ENCODE data around the gene CDO1. TPM values are rescaled to one million over a fixed set of nuclear protein-coding genes. Genes with fewer than 3 reads are reported as not detected.

Gene CDO1
- total RNA-seq, result under 1 TPM; 0.42 to 0.50 TPM

DNA sequence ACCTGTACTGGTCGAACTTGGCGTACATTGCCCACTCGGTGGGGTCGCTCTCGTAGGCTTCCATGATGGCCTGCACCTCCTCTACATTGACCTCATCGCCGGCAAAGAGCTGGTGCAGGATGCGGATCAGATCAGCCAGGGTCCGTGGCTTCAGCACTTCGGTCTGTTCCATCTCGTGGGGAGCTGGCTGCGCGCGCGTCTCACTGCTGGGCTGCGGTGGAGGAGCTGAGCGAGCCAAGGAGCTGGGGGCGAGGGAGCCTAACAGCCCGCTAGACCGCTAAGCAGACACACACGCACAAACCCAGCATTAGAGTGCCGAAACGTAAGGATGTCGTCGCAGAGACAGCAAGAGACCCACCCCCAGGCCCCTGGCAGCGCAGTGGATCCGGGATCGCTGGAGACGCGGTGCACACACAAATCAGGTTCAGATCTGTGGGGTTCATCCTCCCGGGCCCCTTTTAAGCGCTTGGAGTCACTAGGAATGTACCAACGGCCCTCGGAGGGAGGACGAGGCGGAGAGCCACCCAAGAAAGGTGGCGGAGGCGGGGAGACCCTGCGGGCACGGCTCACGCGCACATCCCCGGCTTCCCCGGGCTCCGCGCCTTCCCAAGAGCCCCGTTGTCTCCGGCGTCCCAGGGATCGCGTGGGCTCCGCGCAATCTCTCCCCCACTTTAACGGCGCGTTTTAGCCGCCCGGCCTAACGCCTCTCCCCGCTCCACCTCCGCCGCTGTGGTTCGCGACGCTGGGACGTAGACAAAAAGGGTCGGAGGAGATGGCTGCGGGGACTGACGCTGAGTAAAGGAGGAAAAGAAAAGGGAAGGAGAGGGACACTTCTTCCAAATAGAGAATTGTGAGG lies at the start of gene CDO1:
TSS of gene CDO1 (minus strand) at position 434 of the 856 bp plus-strand sequence. CDS start at position 172, 262 bp downstream.
- peak within 1 kb of the TSS; percentile 81 to 87 for H3K4me3 Mint-ChIP-seq
- H3K4me1 Mint-ChIP-seq (ENCODE audit: low read depth), result peaks cover 23% of the 10 kb centered on the region
- DNase-seq, result peak; percentile 32 to 55
- H3K36me3 Mint-ChIP-seq (ENCODE audit: insufficient read depth in 2 of 2), result no peaks in the 10 kb centered on the region
- H3K9me3 Mint-ChIP-seq, result no peaks in the 10 kb centered on the region
- no peak within 1 kb of the TSS for H3K27ac Mint-ChIP-seq
- H3K27me3 Mint-ChIP-seq (ENCODE audit: low read depth), result peaks cover 85% of the 10 kb centered on the region
- peak; percentile 72 to 73 for ATAC-seq (replicated peaks in 1 of 2)

DNA sequence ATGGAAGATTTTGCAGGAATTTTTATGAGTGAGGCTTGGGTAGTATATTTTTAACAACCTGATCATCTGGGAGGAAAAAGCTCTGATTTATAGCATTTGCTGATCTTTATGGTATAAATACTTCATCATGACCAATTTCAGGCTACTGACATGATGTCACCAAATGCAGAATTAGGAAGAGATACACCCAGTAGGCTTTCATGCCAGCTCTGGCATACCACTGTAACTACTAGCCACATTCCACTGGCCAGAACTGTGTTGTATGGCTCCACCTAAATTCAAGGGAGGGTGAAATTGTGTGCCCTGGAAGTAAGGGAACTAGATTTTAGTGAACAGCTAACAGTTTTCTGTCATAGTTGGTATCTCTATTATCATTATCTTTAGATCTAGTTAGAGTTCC lies 42.9 kb upstream of the CDO1 start:
- DNase-seq (no peak), ATAC-seq (replicated peaks in 1 of 2) (no peak)
- H3K4me1 Mint-ChIP-seq (ENCODE audit: low read depth), result peaks cover 25% of the 10 kb centered on the region
- H3K27ac Mint-ChIP-seq, result no peak overlapping the region
- peaks cover 0 to 2% of the 10 kb centered on the region in 2 donors for H3K9me3 Mint-ChIP-seq
- peaks cover 2% of the 10 kb centered on the region in 2 donors for H3K36me3 Mint-ChIP-seq (ENCODE audit: insufficient read depth in 2 of 2)
- H3K27me3 Mint-ChIP-seq (ENCODE audit: low read depth), result no peaks in the 10 kb centered on the region
- no peak overlapping the region for H3K4me3 Mint-ChIP-seq

DNA sequence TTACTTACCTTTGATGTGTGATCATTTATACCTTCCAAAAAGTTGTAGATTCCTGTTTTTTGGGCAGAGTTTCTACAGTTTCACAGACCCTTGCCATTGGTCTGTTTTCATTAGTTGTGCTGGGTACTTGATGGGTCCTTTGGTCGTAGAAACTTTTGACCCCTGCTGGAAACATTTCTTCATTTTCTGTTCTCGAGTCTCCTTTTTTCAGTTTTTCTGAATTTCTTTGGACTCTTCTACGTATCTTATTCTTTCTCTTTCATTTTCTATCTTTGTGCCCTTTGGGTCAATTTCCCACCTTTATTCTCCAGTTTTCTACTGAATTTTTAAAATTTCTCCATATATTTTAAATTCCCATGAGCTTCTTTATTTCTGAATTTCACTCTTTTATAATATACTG lies 41.9 kb upstream of the CDO1 start:
- DNase-seq, result no peak
- Mint-ChIP-seq H3K9me3 (peaks cover 2 to 7% of the 10 kb centered on the region in 2 donors), H3K27me3 (ENCODE audit: low read depth) (no peaks in the 10 kb centered on the region), H3K4me3 (peak overlapping the region; percentile 25 to 68), H3K27ac (peak overlapping the region; percentile 64), H3K36me3 (ENCODE audit: insufficient read depth in 2 of 2) (peaks cover 7 to 9% of the 10 kb centered on the region in 2 donors), H3K4me1 (ENCODE audit: low read depth) (peaks cover 25% of the 10 kb centered on the region)
- no peak for ATAC-seq (replicated peaks in 1 of 2)

DNA sequence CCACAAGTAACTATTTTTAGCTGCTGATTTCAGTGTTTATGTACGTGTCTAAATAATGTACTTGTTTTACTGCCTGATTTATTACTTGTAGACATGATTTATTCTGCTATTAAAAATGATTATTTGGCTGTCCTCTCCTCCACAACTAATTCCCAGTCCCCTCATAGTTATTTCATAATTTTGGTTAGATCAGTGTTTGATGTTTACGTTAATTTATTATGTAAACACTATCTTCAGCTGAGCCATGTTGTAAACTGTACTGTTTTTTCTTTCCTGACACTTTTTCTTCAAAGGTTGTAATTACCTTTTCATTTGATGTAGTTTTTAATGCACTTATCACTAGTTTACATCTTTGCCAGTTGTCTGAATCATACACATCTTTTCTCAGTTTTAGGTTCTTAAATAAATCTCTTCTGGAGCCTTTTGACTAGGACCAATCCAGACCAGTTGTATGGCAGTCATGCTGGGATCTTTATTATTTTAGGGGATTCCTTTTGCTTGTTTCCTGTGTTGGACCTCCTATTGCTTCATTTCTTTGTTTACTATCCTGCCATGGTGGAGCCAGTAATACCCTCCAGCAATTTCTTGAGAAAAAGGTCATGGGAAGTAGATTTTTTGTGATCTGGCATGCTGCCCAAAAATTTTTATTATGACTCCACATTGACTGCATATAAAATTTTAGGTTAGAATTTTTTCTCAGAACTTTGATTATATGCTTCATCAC lies 41.3 kb upstream of the CDO1 start:
- DNase-seq (no peak), ATAC-seq (replicated peaks in 1 of 2) (peak in 1 of 2 donors; percentile 49)
- Mint-ChIP-seq H3K9me3 (peaks cover 2 to 10% of the 10 kb centered on the region in 2 donors), H3K36me3 (ENCODE audit: insufficient read depth in 2 of 2) (peaks cover 7 to 9% of the 10 kb centered on the region in 2 donors), H3K27ac (peak overlapping the region; percentile 72), H3K4me3 (peak overlapping the region in 1 of 2 donors; percentile 68), H3K4me1 (ENCODE audit: low read depth) (peaks cover 25% of the 10 kb centered on the region), H3K27me3 (ENCODE audit: low read depth) (no peaks in the 10 kb centered on the region)

DNA sequence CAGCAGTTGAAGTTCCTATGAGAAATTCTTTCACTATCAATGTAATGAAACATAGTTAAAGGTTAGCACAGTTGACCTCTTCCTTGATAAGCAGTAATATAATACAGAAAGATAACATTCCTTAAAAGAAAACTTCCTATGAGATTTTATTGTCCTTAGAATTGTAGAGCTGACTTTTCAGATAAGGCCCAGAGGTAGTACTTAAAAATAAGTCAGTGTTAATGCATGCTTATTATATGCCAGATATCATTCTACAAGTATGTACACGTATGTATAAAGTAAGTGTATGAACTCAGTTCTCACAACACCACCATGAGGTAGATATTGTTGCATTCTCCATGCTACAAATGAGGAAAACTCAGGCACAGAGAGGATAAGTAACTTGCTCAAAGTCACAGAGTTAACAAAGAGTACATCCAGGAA lies 40.6 kb upstream of the CDO1 start:
- no peak overlapping the region for H3K4me3 Mint-ChIP-seq
- no peak for ATAC-seq (replicated peaks in 1 of 2)
- DNase-seq, result no peak
- H3K4me1 Mint-ChIP-seq (ENCODE audit: low read depth), result peaks cover 25% of the 10 kb centered on the region
- H3K36me3 Mint-ChIP-seq (ENCODE audit: insufficient read depth in 2 of 2), result peaks cover 7 to 9% of the 10 kb centered on the region in 2 donors
- H3K27me3 Mint-ChIP-seq (ENCODE audit: low read depth), result no peaks in the 10 kb centered on the region
- no peak overlapping the region for H3K27ac Mint-ChIP-seq
- H3K9me3 Mint-ChIP-seq, result peaks cover 2 to 10% of the 10 kb centered on the region in 2 donors

DNA sequence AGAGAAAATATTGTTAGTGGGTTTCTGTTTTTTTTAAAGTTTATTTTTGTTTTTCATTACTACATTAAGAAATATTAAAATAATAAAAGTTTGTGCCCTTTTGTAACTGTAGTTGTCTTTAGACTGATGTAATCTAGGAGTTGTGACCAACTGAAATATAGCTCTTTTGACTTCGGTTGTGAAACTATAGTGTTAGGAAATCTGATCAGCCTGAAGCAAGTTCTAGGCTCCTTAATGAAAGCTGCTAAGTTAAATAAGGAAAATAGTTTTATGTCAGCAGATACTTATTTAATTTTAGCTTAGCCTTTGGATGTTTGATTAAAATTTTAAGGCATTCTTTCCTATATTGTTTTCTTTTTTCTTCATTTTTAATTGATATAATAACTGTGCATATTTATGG lies 39.5 kb upstream of the CDO1 start:
- H3K4me3 Mint-ChIP-seq, result no peak overlapping the region
- ATAC-seq (replicated peaks in 1 of 2) (no peak), DNase-seq (no peak)
- H3K4me1 Mint-ChIP-seq (ENCODE audit: low read depth), result peaks cover 25% of the 10 kb centered on the region
- H3K27ac Mint-ChIP-seq, result no peak overlapping the region
- H3K9me3 Mint-ChIP-seq, result peaks cover 2 to 8% of the 10 kb centered on the region in 2 donors
- H3K36me3 Mint-ChIP-seq (ENCODE audit: insufficient read depth in 2 of 2), result peaks cover 5 to 9% of the 10 kb centered on the region in 2 donors
- no peaks in the 10 kb centered on the region for H3K27me3 Mint-ChIP-seq (ENCODE audit: low read depth)

DNA sequence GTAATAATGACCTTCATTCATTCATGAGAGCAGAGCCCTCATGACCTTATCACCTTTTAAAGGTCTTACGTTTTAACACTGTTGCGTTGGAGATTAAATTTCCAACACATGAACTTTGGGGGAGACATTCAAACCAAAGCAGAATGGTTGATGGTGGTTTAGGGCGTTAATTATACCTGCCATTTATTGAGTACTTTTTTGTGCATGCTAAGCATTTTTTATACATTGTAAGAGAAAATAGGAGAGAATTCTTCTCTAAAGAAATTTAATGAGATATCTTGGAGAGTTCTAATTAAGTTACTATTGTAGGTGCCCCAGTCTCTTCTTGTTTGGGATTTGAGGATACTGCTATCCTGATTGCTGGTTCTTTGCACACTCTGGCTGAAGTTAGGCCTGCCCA lies 37.7 kb upstream of the CDO1 start:
- Mint-ChIP-seq H3K36me3 (ENCODE audit: insufficient read depth in 2 of 2) (peaks cover 4 to 9% of the 10 kb centered on the region in 2 donors), H3K27ac (no peak overlapping the region), H3K4me3 (no peak overlapping the region), H3K9me3 (peaks cover 2 to 8% of the 10 kb centered on the region in 2 donors), H3K27me3 (ENCODE audit: low read depth) (no peaks in the 10 kb centered on the region), H3K4me1 (ENCODE audit: low read depth) (peaks cover 39% of the 10 kb centered on the region)
- DNase-seq, result no peak
- no peak for ATAC-seq (replicated peaks in 1 of 2)

DNA sequence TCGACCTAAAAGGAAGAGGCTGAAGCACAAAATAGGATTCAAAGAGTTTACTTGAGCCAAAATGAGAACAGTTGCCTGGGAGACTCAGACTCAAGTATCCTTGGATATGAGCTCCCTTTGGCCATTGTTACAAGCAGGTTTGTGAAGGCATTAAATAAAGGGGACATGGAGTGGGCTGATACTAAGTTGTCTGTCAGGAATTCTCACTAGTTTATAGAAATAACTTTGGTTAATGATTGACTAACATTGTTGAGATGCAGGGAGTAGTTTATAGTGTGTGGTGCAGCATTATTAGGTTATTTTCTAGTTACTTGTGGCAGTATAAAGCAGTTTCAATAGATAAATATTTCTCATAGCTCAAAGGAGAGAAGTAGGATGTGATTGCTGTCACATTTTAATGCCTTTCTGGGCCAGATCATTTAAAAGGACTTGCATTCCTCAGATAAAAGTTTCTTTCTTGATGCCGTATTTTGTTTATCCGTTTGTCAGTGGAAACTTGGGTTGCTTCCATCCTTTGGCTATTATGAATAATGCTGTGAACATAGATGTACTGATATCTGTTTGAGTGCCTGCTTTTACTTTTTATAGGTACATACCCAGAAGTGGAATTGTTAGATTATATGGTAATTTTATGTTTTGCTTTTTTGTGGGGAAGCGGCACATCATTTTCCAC lies 34.4 kb upstream of the CDO1 start:
- Mint-ChIP-seq H3K27ac (peak overlapping the region; percentile 82), H3K9me3 (peaks cover 2 to 8% of the 10 kb centered on the region in 2 donors), H3K4me1 (ENCODE audit: low read depth) (peaks cover 22% of the 10 kb centered on the region), H3K36me3 (ENCODE audit: insufficient read depth in 2 of 2) (peaks cover 4 to 9% of the 10 kb centered on the region in 2 donors), H3K27me3 (ENCODE audit: low read depth) (no peaks in the 10 kb centered on the region), H3K4me3 (peak overlapping the region in 1 of 2 donors; percentile 39)
- no peak for DNase-seq
- ATAC-seq (replicated peaks in 1 of 2), result no peak

DNA sequence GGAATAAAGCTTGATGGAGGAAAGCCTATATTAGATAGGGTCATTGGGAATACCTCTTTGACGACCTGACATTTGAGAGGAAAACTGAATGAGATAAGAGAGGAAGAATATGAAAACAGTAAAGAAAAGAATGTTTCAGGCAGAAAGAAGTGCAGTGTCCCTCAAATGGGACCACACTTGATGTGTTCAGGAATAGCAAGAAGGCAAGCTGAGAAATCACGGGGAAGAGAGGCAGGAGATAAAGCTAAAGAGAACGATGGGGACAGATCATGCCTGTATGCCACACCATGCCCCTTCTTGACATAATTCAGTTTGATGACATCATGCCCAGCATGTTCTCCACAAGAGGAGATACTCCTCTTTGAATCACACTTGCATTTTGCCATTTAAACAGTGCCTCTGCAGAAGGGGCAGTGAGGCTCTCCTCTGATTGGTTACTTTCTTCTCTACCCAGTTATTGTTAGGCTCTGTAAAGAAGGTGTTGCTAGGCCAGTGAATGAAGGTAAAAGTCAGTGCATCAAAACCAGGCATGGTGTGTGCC lies 32.9 kb upstream of the CDO1 start:
- Mint-ChIP-seq H3K36me3 (ENCODE audit: insufficient read depth in 2 of 2) (peaks cover 4 to 7% of the 10 kb centered on the region in 2 donors), H3K9me3 (peaks cover 2 to 8% of the 10 kb centered on the region in 2 donors), H3K27ac (no peak overlapping the region), H3K4me3 (no peak overlapping the region), H3K27me3 (ENCODE audit: low read depth) (no peaks in the 10 kb centered on the region), H3K4me1 (ENCODE audit: low read depth) (peaks cover 22% of the 10 kb centered on the region)
- DNase-seq (no peak), ATAC-seq (replicated peaks in 1 of 2) (peak in 1 of 2 donors; percentile 33)

DNA sequence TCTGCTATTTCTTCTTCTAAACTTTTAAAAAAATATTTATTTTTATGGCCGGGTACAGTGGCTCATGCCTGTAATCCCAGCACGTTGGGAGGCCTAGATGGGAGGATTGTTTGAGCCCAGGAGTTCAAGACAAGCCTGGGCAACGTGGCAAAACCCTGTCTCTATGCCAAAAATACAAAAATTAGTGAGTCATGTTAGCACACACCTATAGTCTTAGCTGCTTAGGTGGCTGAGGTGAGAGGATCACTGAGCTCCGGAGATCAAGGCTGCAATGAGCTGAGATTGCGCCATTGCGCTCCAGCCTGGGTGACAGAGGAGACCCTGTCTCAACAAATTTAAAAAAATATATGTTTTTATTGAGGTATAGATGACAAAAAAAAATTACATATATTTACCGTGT lies 30.8 kb upstream of the CDO1 start:
- H3K4me3 Mint-ChIP-seq, result no peak overlapping the region
- H3K4me1 Mint-ChIP-seq (ENCODE audit: low read depth), result peaks cover 41% of the 10 kb centered on the region
- no peaks in the 10 kb centered on the region for H3K27me3 Mint-ChIP-seq (ENCODE audit: low read depth)
- no peak overlapping the region for H3K27ac Mint-ChIP-seq
- ATAC-seq (replicated peaks in 1 of 2) (no peak), DNase-seq (no peak)
- peaks cover 0 to 2% of the 10 kb centered on the region in 2 donors for H3K36me3 Mint-ChIP-seq (ENCODE audit: insufficient read depth in 2 of 2)
- no peaks in the 10 kb centered on the region for H3K9me3 Mint-ChIP-seq

DNA sequence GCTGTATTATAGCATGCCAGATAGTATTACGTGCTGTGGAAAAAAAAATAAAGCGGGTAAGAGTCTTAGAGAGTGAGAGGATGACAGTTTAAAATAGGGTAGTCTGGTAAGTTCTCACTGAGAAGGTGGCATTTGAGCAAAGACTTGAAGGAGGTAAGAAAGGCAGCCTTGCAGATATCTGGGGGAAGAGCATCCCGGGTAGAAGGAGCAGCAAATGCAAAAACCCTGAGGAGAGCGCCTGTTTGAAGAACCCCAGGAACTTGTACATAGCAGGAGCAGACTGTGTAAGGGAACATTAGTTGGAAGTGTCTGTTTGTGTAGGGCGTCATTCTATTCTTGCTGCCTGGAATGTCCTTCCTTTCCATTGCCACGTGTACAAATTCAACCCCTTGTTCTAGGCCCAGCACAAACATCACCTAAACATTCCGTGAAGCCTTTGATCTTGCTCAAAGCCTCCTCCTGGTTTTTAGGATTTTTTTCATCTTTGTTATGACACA lies 27.9 kb upstream of the CDO1 start:
- DNase-seq (no peak), ATAC-seq (replicated peaks in 1 of 2) (no peak)
- Mint-ChIP-seq H3K4me1 (ENCODE audit: low read depth) (peaks cover 41% of the 10 kb centered on the region), H3K4me3 (no peak overlapping the region), H3K27me3 (ENCODE audit: low read depth) (no peaks in the 10 kb centered on the region), H3K27ac (no peak overlapping the region), H3K36me3 (ENCODE audit: insufficient read depth in 2 of 2) (peaks cover 0 to 4% of the 10 kb centered on the region in 2 donors), H3K9me3 (no peaks in the 10 kb centered on the region)

DNA sequence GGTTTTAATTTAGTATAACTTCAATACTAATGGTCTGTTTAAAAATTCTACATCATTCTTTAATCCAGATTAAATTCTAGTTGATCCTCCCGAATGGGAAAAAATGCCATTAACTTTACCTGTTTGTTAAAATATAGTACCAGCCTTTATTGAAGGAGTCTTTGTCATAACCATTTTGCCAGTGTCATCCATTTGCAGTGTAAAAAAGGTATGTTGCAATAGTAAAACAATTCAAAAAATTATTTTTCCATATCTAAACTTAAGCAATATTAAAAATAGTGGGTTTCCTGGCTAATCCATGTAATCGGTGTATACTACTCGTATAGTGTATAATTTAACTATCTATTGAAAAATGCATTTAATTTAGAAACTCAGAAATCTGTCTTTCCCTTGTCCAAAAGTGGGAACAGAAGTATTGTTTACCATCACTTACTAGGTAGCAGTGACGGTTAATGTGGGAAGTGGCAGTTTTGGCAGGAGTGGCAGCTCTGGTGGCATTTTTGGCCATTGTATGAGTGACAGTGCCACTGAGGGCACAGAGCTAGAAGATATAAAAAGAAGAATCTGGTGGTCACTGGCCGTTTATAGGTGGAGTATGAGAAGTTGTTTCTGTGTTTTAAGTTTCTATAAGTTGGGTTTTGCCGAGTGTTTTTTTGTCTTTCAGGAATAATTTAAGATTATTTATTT lies 27.1 kb upstream of the CDO1 start:
- H3K27ac Mint-ChIP-seq, result no peak overlapping the region

More for the DNA sequence above, 27.1 kb upstream of the CDO1 start:
- Mint-ChIP-seq H3K4me1 (ENCODE audit: low read depth) (peaks cover 44% of the 10 kb centered on the region), H3K36me3 (ENCODE audit: insufficient read depth in 2 of 2) (peaks cover 0 to 4% of the 10 kb centered on the region in 2 donors), H3K4me3 (peak overlapping the region; percentile 96), H3K9me3 (no peaks in the 10 kb centered on the region), H3K27me3 (ENCODE audit: low read depth) (no peaks in the 10 kb centered on the region)
- ATAC-seq (replicated peaks in 1 of 2) (no peak), DNase-seq (no peak)
